Right hindlimb (tissue), 1 donor: Measurements from ENCODE around the gene SSRP1.
A peak's percentile ranks its signal among the peaks of the same experiment; 100 is the strongest.

Experiments used
- DNase-seq: peaks from one replicate; pipeline ENCODE4 v3.0.0-alpha.2; 2018

SSRP1 gene

GRCh38 chr11:57335023-57335342, 709 bp downstream of the SSRP1 start:
- DNase-seq = no peak

DNA sequence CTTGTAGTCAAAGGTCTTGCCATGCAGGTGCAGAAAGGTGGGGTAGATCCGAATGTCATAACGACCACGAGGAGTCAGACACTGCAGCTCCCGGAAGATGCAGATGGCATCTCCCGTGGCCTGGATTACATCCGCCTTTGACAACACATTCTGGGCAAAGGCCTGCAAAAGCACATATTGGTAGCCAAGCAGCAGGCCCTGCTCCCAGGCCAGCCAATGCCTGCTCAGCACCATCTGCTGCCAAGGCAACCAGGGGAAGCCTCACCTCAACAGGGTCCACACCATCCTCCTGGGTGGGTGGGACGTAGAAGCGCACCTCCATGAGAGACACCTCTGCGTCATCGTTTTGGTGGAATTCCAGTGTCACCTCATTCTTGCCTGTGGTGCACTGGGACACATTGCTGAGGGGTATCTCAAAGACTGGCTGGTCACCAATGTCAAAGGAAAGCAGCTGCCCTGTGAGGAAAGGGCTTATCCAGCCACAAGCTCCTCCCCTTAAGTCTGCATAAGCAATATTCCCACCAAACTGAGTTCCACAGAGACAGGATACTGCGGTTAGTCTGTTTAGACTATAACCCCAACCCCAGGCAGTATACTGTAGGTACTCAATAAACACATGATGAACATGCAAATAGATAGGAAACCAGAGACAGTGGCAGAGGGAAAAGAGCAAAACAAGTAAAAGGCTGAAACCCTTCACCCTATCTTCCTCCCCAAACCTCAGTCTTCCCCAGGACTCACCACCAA, 2.8 kb downstream of the SSRP1 start:
- DNase-seq = no peak

GRCh38 chr11:57331720-57332119, 4.0 kb downstream of the SSRP1 start:
- DNase-seq = no peak

- no peak for DNase-seq
Observed at GRCh38 chr11:57330029-57330428, 5.7 kb downstream of the SSRP1 start.

- DNase-seq = no peak
Observed at GRCh38 chr11:57327721-57328120, 8.0 kb downstream of the SSRP1 start.

DNA sequence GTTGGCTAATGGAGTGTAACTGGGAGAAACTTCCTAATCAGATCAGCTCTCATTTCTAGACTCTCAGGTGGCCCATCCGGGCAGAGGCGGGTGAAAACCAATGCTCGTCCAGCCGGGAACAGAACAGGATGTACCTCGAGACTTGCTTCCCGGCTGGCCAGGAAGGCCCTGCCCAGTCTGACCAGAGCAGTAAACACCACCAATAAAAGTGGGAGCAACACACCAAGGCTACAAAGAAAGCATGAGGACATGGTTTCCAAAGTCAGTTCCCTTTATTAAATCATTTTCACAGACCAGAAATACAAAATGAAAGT, 10.0 kb downstream of the SSRP1 start:
- DNase-seq = no peak

DNA sequence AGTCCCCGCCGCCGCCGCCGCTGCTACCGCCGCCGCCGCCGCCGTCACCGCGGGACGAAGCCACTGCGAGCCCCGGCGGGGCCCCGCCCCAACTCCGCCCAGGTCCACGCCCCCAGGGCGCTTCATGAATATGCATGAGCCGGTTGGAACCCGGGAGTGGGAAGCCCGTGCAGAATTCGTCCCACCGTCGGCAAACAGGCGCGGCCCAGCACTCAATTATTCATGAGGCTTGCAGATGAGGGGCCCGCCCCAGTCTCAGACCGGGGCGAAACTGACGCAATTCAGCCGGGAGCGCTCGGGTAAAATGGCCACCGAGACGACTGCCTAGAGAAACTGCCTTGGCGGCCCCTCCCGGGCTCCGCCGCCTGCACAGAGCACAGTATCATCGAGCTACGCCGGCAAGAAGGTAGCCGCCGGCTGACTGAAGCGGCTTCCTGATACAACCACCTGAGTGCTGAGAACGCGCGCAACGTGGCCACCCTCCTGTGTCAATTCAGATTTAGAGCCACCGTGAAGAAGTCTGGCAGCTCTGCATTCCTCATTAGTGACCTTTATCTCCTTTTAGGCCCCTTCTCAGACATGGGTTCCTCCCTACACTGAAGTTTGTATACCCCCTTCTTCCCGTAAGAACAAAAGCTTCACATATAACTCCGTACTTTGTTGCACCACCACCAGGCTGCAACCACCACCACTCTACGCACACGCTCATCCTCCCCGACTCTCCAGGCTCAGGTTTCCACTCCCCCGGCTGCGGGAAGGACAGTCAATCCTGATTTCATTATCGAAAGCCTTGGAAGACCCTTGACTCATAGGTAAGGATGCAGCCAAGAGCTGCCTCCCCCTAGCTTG, 10.6 kb downstream of the SSRP1 start, which contains the start of gene TNKS1BP1:
TNKS1BP1 (minus strand) TSS at position 67 of the 849 bp plus-strand sequence. CDS start 3,067 bp downstream, outside the sequence.
- peak; percentile 98 for DNase-seq

GRCh38 chr11:57324154-57324885, 11.4 kb downstream of the SSRP1 start:
- DNase-seq = peak; percentile 88

DNA sequence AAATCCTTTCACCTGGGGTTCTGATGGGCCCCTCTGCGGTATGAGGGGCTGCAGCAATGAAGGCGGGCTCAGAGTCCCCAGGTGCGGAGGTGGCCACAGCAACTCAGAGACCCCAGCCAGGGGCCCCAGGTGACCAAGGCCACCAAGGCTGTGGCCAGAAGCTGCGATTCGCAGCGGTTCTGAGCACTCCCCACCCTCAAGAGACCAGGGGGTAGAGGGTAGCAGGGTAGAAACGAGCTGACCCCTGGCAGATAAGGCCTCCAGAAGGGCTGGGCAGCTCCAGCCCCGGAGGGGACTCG, 11.9 kb downstream of the SSRP1 start:
- no peak for DNase-seq

DNA sequence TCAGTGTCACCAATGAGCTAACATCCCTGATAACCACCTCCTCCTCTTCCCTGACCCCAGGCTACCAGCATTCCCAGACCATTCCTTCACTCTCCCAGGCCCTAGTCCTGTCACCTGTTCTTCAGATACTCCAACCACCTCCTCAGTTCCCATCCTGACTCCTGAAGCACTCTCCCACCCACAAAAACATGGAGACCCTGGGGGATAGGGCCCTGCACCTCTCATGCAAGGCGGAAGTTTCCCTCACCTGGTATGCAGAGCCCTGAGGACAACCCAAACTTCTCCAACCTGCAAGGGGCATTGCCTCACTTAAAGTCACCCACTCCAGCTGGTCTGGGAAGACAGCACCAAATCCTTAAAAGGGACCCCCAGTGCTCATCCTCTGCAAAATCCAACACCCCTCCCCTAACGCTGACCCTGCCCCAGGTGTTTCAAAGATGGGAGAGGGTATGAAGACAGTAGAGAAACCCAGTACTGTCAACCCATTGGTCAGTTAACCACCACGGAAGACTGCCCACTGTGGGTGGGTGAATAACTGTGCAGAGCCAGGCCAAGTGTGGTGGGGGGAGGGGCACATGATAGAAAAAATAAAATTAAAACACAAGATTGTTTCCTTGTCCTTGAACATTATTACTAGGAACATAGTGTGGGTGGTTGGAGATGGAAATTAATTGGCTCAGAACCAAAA, 12.4 kb downstream of the SSRP1 start:
- peak; percentile 44 for DNase-seq

GRCh38 chr11:57322256-57323166, 13.2 kb downstream of the SSRP1 start:
- peak; percentile 95 for DNase-seq

DNA sequence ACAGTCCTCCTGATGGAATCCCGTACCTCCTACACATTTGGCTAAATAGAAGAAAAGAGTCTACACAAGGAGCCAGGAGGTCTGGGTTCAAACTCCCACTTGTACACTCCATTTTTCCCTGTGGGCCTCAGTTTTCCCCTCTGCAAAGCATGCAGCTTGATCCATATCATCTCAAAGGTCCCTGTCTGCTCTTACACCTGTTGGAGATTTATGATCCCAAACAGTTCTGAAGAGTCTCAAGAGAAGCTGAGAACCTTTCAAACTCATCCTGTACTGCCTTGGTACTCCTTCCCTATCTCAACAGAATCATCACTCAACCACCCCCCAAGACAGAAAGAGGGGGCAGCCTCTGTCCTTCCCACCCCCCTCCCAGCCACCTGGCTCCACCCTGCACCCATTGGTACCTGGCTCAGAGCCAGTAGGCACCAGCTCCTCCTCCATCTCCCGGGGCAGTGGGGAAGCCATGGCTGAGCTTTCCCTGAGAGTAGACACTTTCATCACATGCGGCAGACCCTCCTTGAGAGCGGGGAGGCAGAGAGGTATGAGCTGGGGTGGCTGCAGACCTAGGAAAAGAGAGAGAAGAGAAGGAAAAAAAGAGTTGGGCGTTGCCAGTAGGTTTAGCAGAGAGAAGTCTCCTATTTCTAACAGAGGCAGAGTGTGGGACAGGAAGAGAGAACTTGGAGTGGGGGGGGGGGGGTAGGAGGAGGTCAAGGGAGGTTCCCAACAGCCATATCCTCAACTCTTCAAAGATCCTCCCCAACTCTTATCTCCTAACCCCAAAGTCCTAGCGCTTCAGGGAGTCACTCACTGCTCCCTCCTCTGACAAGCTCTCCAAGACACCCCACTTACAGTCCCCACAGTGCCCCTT, 14.1 kb downstream of the SSRP1 start:
- DNase-seq = peak; percentile 47

- no peak for DNase-seq
Observed at GRCh38 chr11:57320719-57321387, 14.8 kb downstream of the SSRP1 start.

DNA sequence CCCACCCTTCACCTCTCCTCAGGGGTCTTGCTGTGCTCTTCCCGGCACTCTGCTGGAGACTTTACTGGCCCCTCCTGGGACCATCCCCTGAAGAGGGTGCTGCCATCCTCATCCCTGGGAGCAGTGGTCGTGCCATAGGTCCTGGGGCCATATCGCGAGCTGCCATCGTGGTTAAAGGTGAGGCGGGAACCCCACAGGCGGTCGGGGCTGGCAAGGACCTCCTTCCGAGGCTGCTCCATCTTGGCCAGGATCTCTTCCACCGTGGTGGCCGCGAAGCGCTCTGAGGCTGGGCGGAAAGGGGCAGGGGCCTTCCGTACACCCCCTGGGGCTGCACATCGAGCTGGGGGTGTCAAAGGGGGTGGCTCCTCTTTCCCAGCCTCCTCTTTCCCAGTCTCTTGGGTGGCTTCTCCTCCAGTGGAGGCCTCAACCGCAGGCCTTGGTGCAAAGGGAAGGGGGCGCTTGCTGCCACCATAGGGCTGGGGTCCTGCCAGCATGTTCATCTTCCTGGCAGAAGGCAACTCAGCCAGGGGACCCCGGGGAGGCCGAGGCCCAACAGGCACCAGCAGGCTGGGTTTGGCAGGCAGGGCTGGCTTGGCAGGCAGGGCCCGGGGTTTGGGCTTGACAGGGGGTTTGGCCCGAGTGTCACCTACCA, 15.5 kb downstream of the SSRP1 start:
- no peak for DNase-seq

GRCh38 chr11:57318178-57318577, 17.5 kb downstream of the SSRP1 start:
- peak; percentile 73 for DNase-seq

- no peak for DNase-seq
Observed at GRCh38 chr11:57316017-57316416, 19.7 kb downstream of the SSRP1 start.

DNA sequence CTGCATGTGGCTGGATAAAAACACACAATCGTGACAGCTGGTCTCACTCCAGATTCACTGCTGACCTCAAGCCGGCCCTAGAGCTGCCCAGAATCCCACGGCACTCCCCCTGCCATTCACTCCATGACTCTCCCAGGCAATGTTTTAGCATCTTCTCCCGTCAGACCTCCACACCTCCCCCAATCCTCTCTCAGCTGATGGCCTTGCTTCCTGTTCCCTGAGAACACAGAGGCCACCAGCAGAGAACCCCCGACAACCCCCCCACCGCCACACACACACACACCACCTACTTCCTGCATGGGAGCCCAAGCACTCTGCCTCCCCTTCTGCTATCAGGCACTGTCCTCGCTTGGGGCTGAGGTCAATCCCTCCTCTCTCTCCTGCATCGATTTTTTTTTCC, 20.2 kb downstream of the SSRP1 start:
- DNase-seq = no peak

DNA sequence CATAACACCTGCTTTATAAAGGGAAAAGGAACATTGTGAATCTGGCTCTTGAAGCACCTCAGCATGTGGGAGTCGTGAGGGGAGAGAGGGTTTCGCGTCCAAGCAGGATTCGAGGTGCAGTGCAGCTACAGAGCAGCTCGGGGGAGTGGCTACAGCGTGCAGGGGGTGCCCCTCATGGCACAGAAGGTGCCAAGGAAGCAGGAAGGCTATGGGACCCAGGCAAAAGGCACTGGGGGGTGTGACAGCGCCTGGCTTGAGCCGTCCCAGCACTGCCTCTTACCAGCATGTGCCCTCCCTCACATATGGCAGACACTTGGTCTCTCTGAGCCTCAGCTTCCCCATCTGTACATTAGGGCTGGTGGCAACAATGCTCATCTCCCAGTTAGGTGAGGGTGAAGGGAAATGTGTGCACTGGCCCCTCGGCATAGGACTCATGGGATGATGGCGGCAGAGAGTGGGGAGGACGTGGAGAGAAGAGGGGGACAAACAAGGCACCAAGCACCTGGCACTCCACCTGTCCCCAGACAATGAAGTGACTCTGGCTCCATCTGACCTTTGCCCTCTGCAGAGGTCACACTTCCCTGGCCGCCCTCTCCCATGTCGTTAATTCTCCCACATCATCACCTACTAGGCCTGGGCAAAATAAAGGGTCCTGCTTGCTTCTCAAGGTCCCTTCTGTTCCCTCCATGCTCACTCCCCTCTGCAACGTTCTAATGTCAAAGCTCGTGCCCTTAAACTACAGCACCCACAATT, 21.3 kb downstream of the SSRP1 start:
- no peak for DNase-seq

GRCh38 chr11:57313788-57314135, 21.9 kb downstream of the SSRP1 start:
- DNase-seq = no peak
